ENCODE results near the gene MARCHF11. TPM values are rescaled to one million over a fixed set of nuclear protein-coding genes. Genes with fewer than 3 reads are reported as not detected.

MARCHF11 gene
- total RNA-seq, 1 experiment from 2014 or later, result not detected

DNA sequence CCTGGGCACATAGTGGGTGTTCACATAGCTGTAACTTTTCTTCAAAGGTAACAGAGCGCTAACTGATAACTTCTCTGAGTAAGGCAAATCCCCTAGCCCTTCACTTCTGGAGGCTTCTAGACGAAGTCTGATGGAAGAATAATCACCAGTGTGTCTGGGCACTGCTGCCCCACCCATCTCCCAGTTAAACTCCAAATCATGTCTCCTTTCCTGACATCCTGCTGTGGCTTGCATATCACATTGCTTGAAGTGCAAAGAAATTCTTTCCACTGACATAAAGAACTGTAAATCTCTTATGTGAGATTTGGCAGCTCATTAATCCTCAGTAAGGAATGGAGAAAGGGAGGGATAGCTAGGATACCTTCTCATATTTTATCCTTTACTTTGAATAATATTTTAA is 74.6 kb downstream of the MARCHF11 start:
- RAD21 ChIA-PET (ENCODE audit: low non-redundant PET in 1 of 2, low total read pairs in 2 of 2, uncharacterized antibody in 2 of 2, unreplicated experiment in 2 of 2), result no interaction called here
- CTCF ChIA-PET, result no interaction called here

More for the DNA sequence above, 74.6 kb downstream of the MARCHF11 start:
- Histone ChIP-seq H3K27me3 (ENCODE audit: insufficient read depth, low read length) (no peaks in the 10 kb centered on the region), H3K4me1 (ENCODE audit: control insufficient read depth in 1 of 2, insufficient read depth in 2 of 2, low read length in 2 of 2) (no peaks in the 10 kb centered on the region), H3K36me3 (ENCODE audit: control insufficient read depth in 1 of 2, insufficient read depth in 2 of 2, low read length in 2 of 2) (no peaks in the 10 kb centered on the region), H3K9me3 (ENCODE audit: control insufficient read depth in 1 of 2, insufficient read depth in 1 of 2, low read depth in 1 of 2, low read length in 2 of 2) (peaks cover 0 to 15% of the 10 kb centered on the region in 2 experiments; a peak in 2 of 4 replicates), H3K9me2 (ENCODE audit: insufficient read depth) (no peaks in the 10 kb centered on the region), H3K27ac (ENCODE audit: low read depth, low read length) (no peak overlapping the region), H3K4me2 (ENCODE audit: low read length) (no peak overlapping the region), H3K9ac (ENCODE audit: low read length) (no peak overlapping the region), H4K20me1 (ENCODE audit: insufficient read depth) (no peaks in the 10 kb centered on the region), H2AFZ (ENCODE audit: low read depth, low read length, poor library complexity, severe bottlenecking) (no peak overlapping the region), H3K79me2 (ENCODE audit: insufficient read depth, low read length) (no peaks in the 10 kb centered on the region), H3K4me3 (replicated peaks in 1 of 2; ENCODE audit: low read depth in 1 of 2, low read length in 2 of 2) (no peak overlapping the region)
- ATAC-seq (no peak), DNase-seq (ENCODE audit: low read depth, low spot score) (no peak)
- TF ChIP-seq TCF7L2 (IDR thresholded peaks at IDR 0.05; ENCODE audit: borderline replicate concordance, extremely low read depth, insufficient read depth, insufficient read length) (no peak), SIN3A (IDR thresholded peaks at IDR 0.05; ENCODE audit: low read depth) (no peak), POLR2A (IDR thresholded peaks at IDR 0.05; ENCODE audit: borderline replicate concordance, extremely low read depth, insufficient read depth, insufficient read length) (no peak), SRF (IDR thresholded peaks at IDR 0.05; ENCODE audit: low read depth) (no peak), EZH2 (IDR thresholded peaks at IDR 0.05) (no peak), ELF1 (IDR thresholded peaks at IDR 0.05; ENCODE audit: borderline replicate concordance, low read depth) (no peak), POLR2AphosphoS5 (IDR thresholded peaks at IDR 0.05; ENCODE audit: low read depth, low read length) (no peak), EGR1 (IDR thresholded peaks at IDR 0.05; ENCODE audit: low read depth) (no peak), ZFX (IDR thresholded peaks at IDR 0.05) (no peak), ZNF274 (IDR thresholded peaks at IDR 0.05; ENCODE audit: low read depth, low read length) (no peak), EZH2phosphoT487 (IDR thresholded peaks at IDR 0.05; ENCODE audit: borderline replicate concordance) (no peak), JUND (IDR thresholded peaks at IDR 0.05) (no peak)
- TF ChIP-seq, protein P1, sequence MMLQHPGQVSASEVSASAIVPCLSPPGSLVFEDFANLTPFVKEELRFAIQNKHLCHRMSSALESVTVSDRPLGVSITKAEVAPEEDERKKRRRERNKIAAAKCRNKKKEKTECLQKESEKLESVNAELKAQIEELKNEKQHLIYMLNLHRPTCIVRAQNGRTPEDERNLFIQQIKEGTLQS (IDR thresholded peaks at IDR 0.05), result no peak
- TF ChIP-seq, protein P2, sequence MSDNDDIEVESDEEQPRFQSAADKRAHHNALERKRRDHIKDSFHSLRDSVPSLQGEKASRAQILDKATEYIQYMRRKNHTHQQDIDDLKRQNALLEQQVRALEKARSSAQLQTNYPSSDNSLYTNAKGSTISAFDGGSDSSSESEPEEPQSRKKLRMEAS (IDR thresholded peaks at IDR 0.05), result no peak
- TF ChIP-seq, protein P3, sequence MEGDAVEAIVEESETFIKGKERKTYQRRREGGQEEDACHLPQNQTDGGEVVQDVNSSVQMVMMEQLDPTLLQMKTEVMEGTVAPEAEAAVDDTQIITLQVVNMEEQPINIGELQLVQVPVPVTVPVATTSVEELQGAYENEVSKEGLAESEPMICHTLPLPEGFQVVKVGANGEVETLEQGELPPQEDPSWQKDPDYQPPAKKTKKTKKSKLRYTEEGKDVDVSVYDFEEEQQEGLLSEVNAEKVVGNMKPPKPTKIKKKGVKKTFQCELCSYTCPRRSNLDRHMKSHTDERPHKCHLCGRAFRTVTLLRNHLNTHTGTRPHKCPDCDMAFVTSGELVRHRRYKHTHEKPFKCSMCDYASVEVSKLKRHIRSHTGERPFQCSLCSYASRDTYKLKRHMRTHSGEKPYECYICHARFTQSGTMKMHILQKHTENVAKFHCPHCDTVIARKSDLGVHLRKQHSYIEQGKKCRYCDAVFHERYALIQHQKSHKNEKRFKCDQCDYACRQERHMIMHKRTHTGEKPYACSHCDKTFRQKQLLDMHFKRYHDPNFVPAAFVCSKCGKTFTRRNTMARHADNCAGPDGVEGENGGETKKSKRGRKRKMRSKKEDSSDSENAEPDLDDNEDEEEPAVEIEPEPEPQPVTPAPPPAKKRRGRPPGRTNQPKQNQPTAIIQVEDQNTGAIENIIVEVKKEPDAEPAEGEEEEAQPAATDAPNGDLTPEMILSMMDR (IDR thresholded peaks at IDR 0.05 in 2 of 3, conservative IDR thresholded peaks at IDR 0.05 in 1 of 3; ENCODE audit: borderline replicate concordance in 1 of 3, insufficient read depth in 1 of 3, low read depth in 2 of 3, low read length in 2 of 3), result no peak
- TF ChIP-seq, protein P4, sequence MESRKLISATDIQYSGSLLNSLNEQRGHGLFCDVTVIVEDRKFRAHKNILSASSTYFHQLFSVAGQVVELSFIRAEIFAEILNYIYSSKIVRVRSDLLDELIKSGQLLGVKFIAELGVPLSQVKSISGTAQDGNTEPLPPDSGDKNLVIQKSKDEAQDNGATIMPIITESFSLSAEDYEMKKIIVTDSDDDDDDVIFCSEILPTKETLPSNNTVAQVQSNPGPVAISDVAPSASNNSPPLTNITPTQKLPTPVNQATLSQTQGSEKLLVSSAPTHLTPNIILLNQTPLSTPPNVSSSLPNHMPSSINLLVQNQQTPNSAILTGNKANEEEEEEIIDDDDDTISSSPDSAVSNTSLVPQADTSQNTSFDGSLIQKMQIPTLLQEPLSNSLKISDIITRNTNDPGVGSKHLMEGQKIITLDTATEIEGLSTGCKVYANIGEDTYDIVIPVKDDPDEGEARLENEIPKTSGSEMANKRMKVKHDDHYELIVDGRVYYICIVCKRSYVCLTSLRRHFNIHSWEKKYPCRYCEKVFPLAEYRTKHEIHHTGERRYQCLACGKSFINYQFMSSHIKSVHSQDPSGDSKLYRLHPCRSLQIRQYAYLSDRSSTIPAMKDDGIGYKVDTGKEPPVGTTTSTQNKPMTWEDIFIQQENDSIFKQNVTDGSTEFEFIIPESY (IDR thresholded peaks at IDR 0.05; ENCODE audit: extremely low read depth, insufficient replicate concordance, low read length), result no peak
- POLR2A ChIA-PET, result no interaction called here
- BruUV-seq (replicated peaks), result no TSS peak
- intact Hi-C loops (cut with micrococcal nuclease), result no loop called here

Measured in HCT116 (cell line).